A549 treated with ZK216348 at 1 μM for 4 hours (cell line): ENCODE results near the gene BRINP1. TPM values are rescaled to one million over a fixed set of nuclear protein-coding genes. Genes with fewer than 3 reads are reported as not detected.

Experiments used
- total RNA-seq: library from RNA; stranded (reverse); fragments of 200-300 nt; extraction: Qiagen RNA extraction; gene quantifications from 5 replicates; pipeline ENCODE4 v1.2.3, GENCODE V29; 2022; ENCODE audit warnings: low read depth

Gene BRINP1, protein sequence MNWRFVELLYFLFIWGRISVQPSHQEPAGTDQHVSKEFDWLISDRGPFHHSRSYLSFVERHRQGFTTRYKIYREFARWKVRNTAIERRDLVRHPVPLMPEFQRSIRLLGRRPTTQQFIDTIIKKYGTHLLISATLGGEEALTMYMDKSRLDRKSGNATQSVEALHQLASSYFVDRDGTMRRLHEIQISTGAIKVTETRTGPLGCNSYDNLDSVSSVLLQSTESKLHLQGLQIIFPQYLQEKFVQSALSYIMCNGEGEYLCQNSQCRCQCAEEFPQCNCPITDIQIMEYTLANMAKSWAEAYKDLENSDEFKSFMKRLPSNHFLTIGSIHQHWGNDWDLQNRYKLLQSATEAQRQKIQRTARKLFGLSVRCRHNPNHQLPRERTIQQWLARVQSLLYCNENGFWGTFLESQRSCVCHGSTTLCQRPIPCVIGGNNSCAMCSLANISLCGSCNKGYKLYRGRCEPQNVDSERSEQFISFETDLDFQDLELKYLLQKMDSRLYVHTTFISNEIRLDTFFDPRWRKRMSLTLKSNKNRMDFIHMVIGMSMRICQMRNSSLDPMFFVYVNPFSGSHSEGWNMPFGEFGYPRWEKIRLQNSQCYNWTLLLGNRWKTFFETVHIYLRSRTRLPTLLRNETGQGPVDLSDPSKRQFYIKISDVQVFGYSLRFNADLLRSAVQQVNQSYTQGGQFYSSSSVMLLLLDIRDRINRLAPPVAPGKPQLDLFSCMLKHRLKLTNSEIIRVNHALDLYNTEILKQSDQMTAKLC
- total RNA-seq, result 0.16 to 0.27 TPM (median 0.23 TPM) in 5 replicates

DNA sequence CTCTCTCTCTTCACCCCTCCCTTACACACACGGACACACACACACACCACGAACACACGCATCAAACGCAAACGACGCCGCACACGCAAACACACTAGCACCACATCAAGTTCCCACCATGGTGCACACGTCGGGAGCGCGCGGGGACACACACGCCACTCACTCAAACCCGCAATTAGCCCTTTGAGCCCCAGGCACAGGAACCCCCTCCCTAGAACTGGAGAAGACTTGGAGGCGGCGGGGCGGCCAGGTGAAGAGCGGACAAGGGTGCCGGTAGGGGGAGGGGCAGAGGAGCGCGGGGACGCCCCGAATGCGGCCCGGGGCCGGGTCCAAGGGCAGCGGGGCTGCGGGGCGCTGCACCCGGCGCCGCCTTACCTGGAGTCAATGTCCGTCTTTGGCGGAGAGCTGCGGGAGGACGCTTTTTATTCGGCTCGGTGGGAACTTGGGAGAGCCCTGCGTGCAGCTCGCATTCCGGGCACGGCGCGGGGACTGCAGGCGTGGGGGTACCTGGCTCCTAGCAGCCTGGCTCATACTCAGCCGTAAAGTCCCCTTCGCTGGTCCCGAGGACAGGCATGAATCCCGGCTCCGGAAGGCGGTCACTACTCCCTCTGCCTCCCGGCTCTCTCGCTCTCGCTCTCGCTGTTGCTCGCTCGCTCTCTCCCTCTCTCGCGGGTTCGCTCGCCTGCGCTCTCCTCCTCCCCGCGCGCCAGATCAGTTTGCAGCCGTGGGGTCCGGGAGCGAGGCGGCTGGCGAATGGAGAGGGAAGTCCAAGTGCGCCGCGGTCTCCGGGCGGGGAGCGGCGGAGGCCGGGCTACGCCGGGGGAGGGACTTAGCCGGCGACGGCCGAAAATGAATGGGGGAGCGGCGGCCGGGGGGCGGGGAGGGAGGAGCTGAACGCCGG lies at the start of gene BRINP1:
TSS of gene BRINP1 (minus strand) at position 755 of the 901 bp plus-strand sequence. CDS start 56,080 bp downstream, outside the sequence.

